ENCODE results near the gene C1orf35.

Gene C1orf35

GRCh38 chr1:228077565-228078330, 25.4 kb downstream of the C1orf35 start:
- DNase-seq = no peak

- DNase-seq = no peak
Observed at GRCh38 chr1:228076796-228077430, 26.2 kb downstream of the C1orf35 start.

- DNase-seq = no peak
Observed at GRCh38 chr1:228075801-228076271, 27.3 kb downstream of the C1orf35 start.

- DNase-seq = no peak
Observed at GRCh38 chr1:228074954-228075730, 28.0 kb downstream of the C1orf35 start.

GRCh38 chr1:228073857-228074545, 29.1 kb downstream of the C1orf35 start:
- no peak for DNase-seq

- no peak for DNase-seq
Observed at GRCh38 chr1:228073061-228073856, 29.9 kb downstream of the C1orf35 start.

- no peak for DNase-seq
Observed at GRCh38 chr1:228072658-228073043, 30.5 kb downstream of the C1orf35 start.

- no peak for DNase-seq
Observed at GRCh38 chr1:228071839-228072657, 31.1 kb downstream of the C1orf35 start.

- DNase-seq = no peak
Observed at GRCh38 chr1:228070851-228071250, 32.3 kb downstream of the C1orf35 start.

GRCh38 chr1:228070173-228070572, 33.0 kb downstream of the C1orf35 start:
- DNase-seq = no peak

- DNase-seq = no peak
Observed at GRCh38 chr1:228068359-228068758, 34.8 kb downstream of the C1orf35 start.

- no peak for DNase-seq
Observed at GRCh38 chr1:228066891-228067654, 36.1 kb downstream of the C1orf35 start.

GRCh38 chr1:228066416-228066815, 36.7 kb downstream of the C1orf35 start:
- DNase-seq = no peak

- DNase-seq = no peak
Observed at GRCh38 chr1:228065543-228066347, 37.4 kb downstream of the C1orf35 start.

- no peak for DNase-seq
Observed at GRCh38 chr1:228064741-228065542, 38.2 kb downstream of the C1orf35 start.

- DNase-seq = no peak
Observed at GRCh38 chr1:228064296-228064695, 38.8 kb downstream of the C1orf35 start.

- no peak for DNase-seq
Observed at GRCh38 chr1:228063251-228064191, 39.6 kb downstream of the C1orf35 start.
